ENCODE measurements around the gene TEAD1. TPM values are rescaled to one million over a fixed set of nuclear protein-coding genes. Genes with fewer than 3 reads are reported as not detected.

Gene TEAD1
- total RNA-seq, 4 donors from 2014 or later: 38.8 to 110 (median 75.3) TPM

- Histone ChIP-seq H3K27ac (no peak overlapping the region), H3K36me3 (no peaks in the 10 kb centered on the region), H3K4me3 (no peak overlapping the region), H3K27me3 (no peaks in the 10 kb centered on the region), H3K9me3 (peaks cover 0 to 1% of the 10 kb centered on the region in 2 donors), H3K4me1 (no peaks in the 10 kb centered on the region)
- intact Hi-C loops (cut with DNase I; ENCODE audit: low total_unique reads): no loop called here
- no peak for DNase-seq
- no peak for TF ChIP-seq POLR2A (IDR thresholded peaks at IDR 0.05)
- TF ChIP-seq CTCF (IDR thresholded peaks at IDR 0.05): no peak
Observed at GRCh38 chr11:12629601-12630313, 44.5 kb upstream of the TEAD1 start.

GRCh38 chr11:12631651-12632050 lies 42.6 kb upstream of the TEAD1 start:
- no peaks in the 10 kb centered on the region for H3K27me3 ChIP-seq
- H3K4me3 ChIP-seq: no peak overlapping the region
- H3K9me3 ChIP-seq: no peaks in the 10 kb centered on the region
- intact Hi-C loops (cut with DNase I; ENCODE audit: low total_unique reads): no loop called here
- DNase-seq: no peak
- no peaks in the 10 kb centered on the region for H3K36me3 ChIP-seq
- TF ChIP-seq POLR2A (IDR thresholded peaks at IDR 0.05) (no peak), CTCF (IDR thresholded peaks at IDR 0.05) (no peak)
- H3K27ac ChIP-seq: no peak overlapping the region
- H3K4me1 ChIP-seq: no peaks in the 10 kb centered on the region

- DNase-seq: no peak
- H3K4me3 ChIP-seq: no peak overlapping the region
- H3K27ac ChIP-seq: no peak overlapping the region
- TF ChIP-seq POLR2A (IDR thresholded peaks at IDR 0.05) (no peak), CTCF (IDR thresholded peaks at IDR 0.05) (no peak)
- H3K27me3 ChIP-seq: no peaks in the 10 kb centered on the region
- no peaks in the 10 kb centered on the region for H3K9me3 ChIP-seq
- intact Hi-C loops (cut with DNase I; ENCODE audit: low total_unique reads): no loop called here
- H3K36me3 ChIP-seq: no peaks in the 10 kb centered on the region
- H3K4me1 ChIP-seq: no peaks in the 10 kb centered on the region
Observed at GRCh38 chr11:12634329-12634728, 39.9 kb upstream of the TEAD1 start.

- no peaks in the 10 kb centered on the region for H3K9me3 ChIP-seq
- no peaks in the 10 kb centered on the region for H3K4me1 ChIP-seq
- H3K27ac ChIP-seq: no peak overlapping the region
- intact Hi-C loops (cut with DNase I; ENCODE audit: low total_unique reads): no loop called here
- H3K4me3 ChIP-seq: no peak overlapping the region
- H3K27me3 ChIP-seq: no peaks in the 10 kb centered on the region
- no peak for DNase-seq
- no peak for TF ChIP-seq CTCF (IDR thresholded peaks at IDR 0.05)
- TF ChIP-seq POLR2A (IDR thresholded peaks at IDR 0.05): no peak
- H3K36me3 ChIP-seq: no peaks in the 10 kb centered on the region
Observed at GRCh38 chr11:12636871-12637410, 37.3 kb upstream of the TEAD1 start.

GRCh38 chr11:12639388-12639787 lies 34.8 kb upstream of the TEAD1 start:
- H3K36me3 ChIP-seq: no peaks in the 10 kb centered on the region
- no peak overlapping the region for H3K27ac ChIP-seq
- no peak overlapping the region for H3K4me3 ChIP-seq
- H3K27me3 ChIP-seq: no peaks in the 10 kb centered on the region
- no peak for DNase-seq
- intact Hi-C loops (cut with DNase I; ENCODE audit: low total_unique reads): no loop called here
- no peaks in the 10 kb centered on the region for H3K9me3 ChIP-seq
- H3K4me1 ChIP-seq: no peaks in the 10 kb centered on the region
- no peak for TF ChIP-seq CTCF (IDR thresholded peaks at IDR 0.05)
